Colonic mucosa (tissue), 4 donors: ENCODE results near the gene SLC25A29. TPM values are rescaled to one million over a fixed set of nuclear protein-coding genes. Genes with fewer than 3 reads are reported as not detected.
A peak's percentile ranks its signal among the peaks of the same experiment; 100 is the strongest.

Experiments
- DNase-seq: peaks from one replicate; pipeline ENCODE4 v3.0.0-alpha.2; 2020
- H3K27ac ChIP-seq: fragments of 200-600 bp; one replicate; pipeline ENCODE4 v1.8.0; 2021
- H3K27me3 ChIP-seq: fragments of 200-600 bp; one replicate; pipeline ENCODE4 v1.8.0; 2021
- H3K36me3 ChIP-seq: fragments of 200-600 bp; one replicate; pipeline ENCODE4 v1.8.0; 2021
- H3K4me1 ChIP-seq: fragments of 200-600 bp; one replicate; pipeline ENCODE4 v1.8.0; 2021; ENCODE audit warnings: mild to moderate bottlenecking
- H3K4me3 ChIP-seq: fragments of 200-600 bp; one replicate; pipeline ENCODE4 v1.8.0; 2021
- H3K9ac ChIP-seq, 2 donors: one replicate each; pipeline ENCODE4 v1.7.0; 2013; ENCODE audit warnings: control low read depth in 2 of 2, low read depth in 2 of 2, low read length in 2 of 2
- H3K9me3 ChIP-seq: fragments of 200-600 bp; one replicate; pipeline ENCODE4 v1.8.0; 2021
- CTCF ChIP-seq: fragments of 200-600 bp; IDR thresholded peaks from one replicate; pipeline ENCODE4 v1.8.0; 2022; ENCODE audit warnings: antibody characterized with exemption, mild to moderate bottlenecking
- intact Hi-C: fragments of 100-400 bp; cut with DNase I; formaldehyde crosslinking; loops from one replicate; pipeline ENCODE4 v1.14.1; 2022
- total RNA-seq, 2 donors: library from RNA; stranded (reverse); fragmentation: NEBNext Ultra II Directional in 1 of 2; extraction: Animal tissue kit (Norgen Biotek cat#: 25700) in 1 of 2; gene quantifications; one replicate each; pipeline ENCODE4 v1.2.1, GENCODE V29; 2021
- donor health status: healthy.
- donor health status: DM: no; HTN: no; CAD: no.
- donor health status: DM: no; HTN: no; CAD: no.

Gene SLC25A29
- total RNA-seq, 2 donors from 2014 or later = 28.6 to 34.8 TPM

- intact Hi-C loops = no loop called here
- peak; percentile 62 for DNase-seq
- Histone ChIP-seq H3K27me3 (no peaks in the 10 kb centered on the region), H3K9ac (peak overlapping the region; percentile 52 to 81), H3K9me3 (no peaks in the 10 kb centered on the region), H3K4me1 (peaks cover 6% of the 10 kb centered on the region), H3K36me3 (no peaks in the 10 kb centered on the region), H3K27ac (peak overlapping the region; percentile 57), H3K4me3 (peak overlapping the region; percentile 97)
- no peak for TF ChIP-seq CTCF
These were observed 732 bp downstream of the SLC25A29 start for GRCh38 chr14:100305324-100306100.

- H3K4me3 ChIP-seq = peak overlapping the region; percentile 97
- peak overlapping the region; percentile 52 to 81 for H3K9ac ChIP-seq
- no peak for TF ChIP-seq CTCF
- H3K9me3 ChIP-seq = no peaks in the 10 kb centered on the region
- H3K4me1 ChIP-seq = peaks cover 6% of the 10 kb centered on the region
- H3K36me3 ChIP-seq = no peaks in the 10 kb centered on the region
- DNase-seq = peak; percentile 83
- intact Hi-C loops = no loop called here
- no peaks in the 10 kb centered on the region for H3K27me3 ChIP-seq
- H3K27ac ChIP-seq = peak overlapping the region; percentile 57
These were observed 1.4 kb downstream of the SLC25A29 start for GRCh38 chr14:100304825-100305323.

- no peak for TF ChIP-seq CTCF
- H3K9me3 ChIP-seq = no peaks in the 10 kb centered on the region
- H3K36me3 ChIP-seq = no peaks in the 10 kb centered on the region
- H3K27me3 ChIP-seq = no peaks in the 10 kb centered on the region
- peaks cover 6% of the 10 kb centered on the region for H3K4me1 ChIP-seq
- intact Hi-C loops = no loop called here
- no peak overlapping the region for H3K27ac ChIP-seq
- no peak overlapping the region for H3K4me3 ChIP-seq
- no peak for DNase-seq
- H3K9ac ChIP-seq = no peak overlapping the region
These were observed 2.3 kb downstream of the SLC25A29 start for GRCh38 chr14:100303925-100304324.

- intact Hi-C loops = no loop called here
These were observed 3.1 kb downstream of the SLC25A29 start for GRCh38 chr14:100303179-100303578.

GRCh38 chr14:100302616-100303015 is 3.6 kb downstream of the SLC25A29 start:
- H3K4me3 ChIP-seq = no peak overlapping the region
- intact Hi-C loops = no loop called here
- H3K27me3 ChIP-seq = no peaks in the 10 kb centered on the region
- H3K27ac ChIP-seq = no peak overlapping the region
- H3K9ac ChIP-seq = no peak overlapping the region
- no peak for DNase-seq
- no peak for TF ChIP-seq CTCF
- H3K9me3 ChIP-seq = no peaks in the 10 kb centered on the region
- H3K36me3 ChIP-seq = no peaks in the 10 kb centered on the region
- peaks cover 6% of the 10 kb centered on the region for H3K4me1 ChIP-seq

More at GRCh38 chr14:100303179-100303578, 3.1 kb downstream of the SLC25A29 start:
- peaks cover 6% of the 10 kb centered on the region for H3K4me1 ChIP-seq
- H3K27ac ChIP-seq = no peak overlapping the region
- peak; percentile 39 for DNase-seq
- peak; percentile 40 for TF ChIP-seq CTCF
- H3K27me3 ChIP-seq = no peaks in the 10 kb centered on the region
- no peak overlapping the region for H3K4me3 ChIP-seq
- no peaks in the 10 kb centered on the region for H3K9me3 ChIP-seq
- H3K36me3 ChIP-seq = no peaks in the 10 kb centered on the region
- no peak overlapping the region for H3K9ac ChIP-seq
